GM19193 (cell line): ENCODE measurements around the gene ANKRD9.

ENCODE experiments used
- POLR2A ChIP-seq: IDR thresholded peaks from 4 replicates; pipeline ENCODE4 v1.6.1; 2011; ENCODE audit not compliant: insufficient read depth, insufficient read length; ENCODE audit errors: extremely low read depth

ANKRD9 gene

GRCh38 chr14:102497998-102498677 is 11.4 kb downstream of the ANKRD9 start:
- TF ChIP-seq POLR2A: no peak

DNA sequence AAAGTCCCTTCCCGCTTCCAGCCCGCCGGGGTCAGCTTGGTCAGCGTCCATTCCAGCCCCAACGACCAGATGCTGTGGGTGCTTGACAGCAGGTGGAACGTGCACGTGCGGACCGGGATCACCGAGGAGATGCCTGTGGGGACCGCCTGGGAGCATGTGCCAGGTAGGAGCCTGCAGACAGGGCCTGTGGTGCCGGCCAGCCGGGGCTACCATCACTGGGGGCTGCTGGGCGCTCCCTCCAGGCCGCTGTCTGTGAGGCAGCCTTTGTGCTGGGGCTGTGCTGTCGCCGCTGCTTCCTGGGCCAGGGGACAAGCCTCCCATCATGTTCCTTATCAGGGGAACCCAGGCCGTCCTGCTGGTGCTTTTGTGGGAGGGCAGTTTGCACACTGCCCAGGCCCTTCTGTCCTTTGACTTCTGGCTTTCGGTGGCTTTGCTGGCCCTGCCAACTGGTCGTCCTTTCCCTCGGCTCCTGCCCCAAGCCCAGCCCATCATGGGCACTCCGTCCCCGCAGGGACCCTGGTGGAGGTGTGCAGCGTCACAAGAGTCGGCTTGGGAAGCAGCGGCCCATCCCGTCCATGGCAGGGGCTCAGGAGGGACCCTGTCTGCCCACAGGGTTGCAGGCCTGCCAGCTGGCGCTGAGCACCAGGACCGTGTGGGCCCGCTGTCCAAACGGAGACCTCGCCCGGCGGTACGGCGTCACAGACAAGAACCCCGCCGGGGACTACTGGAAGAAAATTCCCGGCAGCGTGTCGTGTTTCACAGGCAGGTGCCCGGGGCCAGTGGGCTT is 12.4 kb downstream of the ANKRD9 start:
- no peak for TF ChIP-seq POLR2A

DNA sequence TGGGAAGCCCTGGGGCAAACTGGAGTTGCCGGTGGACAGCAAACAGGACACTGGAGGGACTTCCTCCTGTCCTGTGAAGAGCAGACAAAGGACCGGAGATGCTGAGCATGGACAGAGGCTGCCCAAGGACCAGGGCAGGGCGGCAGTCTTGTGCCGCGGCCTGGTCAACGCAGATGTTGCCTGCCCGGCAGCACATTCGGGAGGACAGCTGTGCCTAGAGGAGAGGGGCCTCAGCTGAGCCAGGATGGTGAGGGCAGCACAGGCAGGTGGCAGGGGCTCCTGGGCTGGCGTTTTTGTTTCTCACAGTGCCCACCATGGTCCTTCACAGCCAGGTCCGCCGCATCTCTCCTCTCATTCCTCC is 13.3 kb downstream of the ANKRD9 start:
- TF ChIP-seq POLR2A: no peak

- no peak for TF ChIP-seq POLR2A
Observed at GRCh38 chr14:102495491-102496330, 13.9 kb downstream of the ANKRD9 start.

- no peak for TF ChIP-seq POLR2A
Observed at GRCh38 chr14:102493585-102493984, 16.0 kb downstream of the ANKRD9 start.

DNA sequence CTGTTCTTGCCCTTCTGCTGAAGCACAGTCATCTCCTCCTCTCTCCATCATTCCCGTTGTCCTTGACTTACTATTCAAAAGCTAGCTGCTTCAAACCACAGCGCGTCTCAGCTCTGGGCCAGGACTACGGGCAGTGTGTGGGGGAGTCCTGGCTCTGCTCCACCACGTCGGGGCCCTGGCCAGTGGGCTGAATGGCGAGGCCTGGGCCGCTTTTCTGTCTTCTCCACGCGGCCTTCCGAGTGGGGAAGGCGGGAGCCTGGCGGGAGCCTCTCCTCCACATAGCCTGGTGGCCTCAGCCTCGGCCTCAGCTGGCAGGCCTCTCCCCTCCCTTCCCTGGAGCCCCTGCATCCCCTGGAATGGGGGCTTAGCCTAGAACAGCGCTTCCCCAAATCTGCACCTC is 16.5 kb downstream of the ANKRD9 start:
- no peak for TF ChIP-seq POLR2A

- no peak for TF ChIP-seq POLR2A
Observed at GRCh38 chr14:102492531-102492910, 17.1 kb downstream of the ANKRD9 start.

GRCh38 chr14:102491786-102492530 is 17.6 kb downstream of the ANKRD9 start:
- no peak for TF ChIP-seq POLR2A

DNA sequence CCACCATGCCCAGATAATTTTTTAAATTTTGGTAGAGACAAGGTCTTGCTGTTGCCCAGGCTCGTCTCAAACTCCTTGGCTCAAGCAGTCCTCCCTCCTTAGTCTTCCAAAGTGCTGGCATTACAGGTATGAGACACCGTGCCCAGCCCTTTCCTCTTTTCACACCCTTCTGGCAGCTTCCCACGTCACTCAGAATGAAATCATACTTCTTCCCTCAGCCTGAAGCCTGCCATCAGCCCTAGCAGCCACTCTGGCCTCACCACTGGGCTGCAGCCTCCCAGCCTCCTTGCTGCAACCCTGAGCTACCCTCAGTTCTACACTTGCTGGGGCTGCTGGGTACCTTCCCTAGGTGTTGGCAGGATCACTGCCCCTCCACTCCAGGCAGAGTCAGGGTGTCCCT is 18.2 kb downstream of the ANKRD9 start:
- no peak for TF ChIP-seq POLR2A

DNA sequence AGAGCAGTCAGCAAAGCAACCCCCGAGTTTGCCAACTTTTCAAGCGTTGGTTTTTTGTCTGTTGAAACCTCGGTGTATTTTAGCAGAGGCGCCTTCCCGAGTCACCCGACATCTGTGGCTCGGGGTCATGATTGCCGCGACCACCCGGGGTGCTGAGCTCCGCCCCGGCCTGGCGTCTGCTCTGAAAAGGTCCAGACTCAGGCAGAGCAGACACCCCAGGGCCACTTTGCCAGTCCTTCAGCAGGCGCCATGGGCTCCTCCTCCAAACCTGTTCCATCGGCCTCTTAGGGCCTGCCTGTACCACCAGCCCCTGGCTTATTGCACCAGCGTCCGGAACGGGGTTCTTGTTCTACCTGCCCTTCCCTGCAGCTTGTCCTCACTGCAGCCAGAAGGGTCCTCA is 19.1 kb downstream of the ANKRD9 start:
- no peak for TF ChIP-seq POLR2A

- no peak for TF ChIP-seq POLR2A
Observed at GRCh38 chr14:102487204-102487577, 22.4 kb downstream of the ANKRD9 start.

- no peak for TF ChIP-seq POLR2A
Observed at GRCh38 chr14:102486513-102487203, 22.9 kb downstream of the ANKRD9 start.

DNA sequence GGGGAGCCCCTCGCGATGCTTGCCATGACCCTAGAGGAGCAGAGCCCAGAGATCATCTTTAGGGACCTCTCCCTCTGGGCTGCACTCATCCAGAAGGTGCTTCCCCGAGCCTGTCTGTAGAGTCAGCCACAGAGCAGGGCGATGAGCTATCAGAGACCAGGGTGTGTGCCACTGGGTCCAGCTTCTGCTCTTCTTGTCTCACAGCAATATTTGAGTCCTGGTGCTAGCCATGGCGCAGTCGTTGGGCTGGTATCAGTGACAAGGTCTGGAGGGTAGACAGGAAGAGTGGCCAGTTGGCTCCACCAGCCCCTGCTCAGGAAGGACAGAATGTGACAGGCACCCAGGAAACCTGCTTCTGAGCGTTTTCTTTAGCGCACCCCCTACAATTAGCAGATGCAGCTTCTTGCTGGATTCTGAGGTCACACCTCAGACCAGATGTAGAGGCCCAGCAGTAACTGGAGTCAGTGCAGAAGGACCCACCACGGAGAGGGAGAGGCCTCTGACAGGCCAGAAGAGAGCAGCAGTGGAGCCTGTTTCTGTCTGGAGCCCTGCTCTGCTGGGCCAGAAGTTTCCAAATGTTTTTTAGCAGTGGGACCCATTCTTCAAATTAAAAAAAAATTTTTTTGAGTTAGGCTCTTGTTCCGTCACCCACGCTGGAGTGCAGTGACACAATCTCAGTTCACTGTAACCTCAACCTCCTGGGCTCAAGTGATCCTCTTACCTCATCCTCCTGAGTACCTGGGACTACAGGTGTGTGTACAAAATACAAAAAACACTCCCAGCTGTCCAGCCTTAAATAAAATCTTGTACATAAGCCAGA is 23.7 kb downstream of the ANKRD9 start:
- no peak for TF ChIP-seq POLR2A

GRCh38 chr14:102484316-102484715 is 25.3 kb downstream of the ANKRD9 start:
- no peak for TF ChIP-seq POLR2A

GRCh38 chr14:102481791-102482238 is 27.8 kb downstream of the ANKRD9 start:
- TF ChIP-seq POLR2A: no peak
